ENCODE data around the gene FGGY.

FGGY gene

GRCh38 chr1:59509341-59509875, 212.5 kb downstream of the FGGY start:
- peaks cover 9 to 26% of the 10 kb centered on the region in 2 donors for H3K36me3 Mint-ChIP-seq
- no peak for ATAC-seq (replicated peaks)
- no peak for DNase-seq
- peaks cover 7 to 14% of the 10 kb centered on the region in 2 donors for H3K4me1 Mint-ChIP-seq
- no peak overlapping the region for H3K27ac Mint-ChIP-seq
- H3K4me3 Mint-ChIP-seq: no peak overlapping the region
- peaks cover 3 to 5% of the 10 kb centered on the region in 2 donors for H3K9me3 Mint-ChIP-seq
- no peaks in the 10 kb centered on the region for H3K27me3 Mint-ChIP-seq

DNA sequence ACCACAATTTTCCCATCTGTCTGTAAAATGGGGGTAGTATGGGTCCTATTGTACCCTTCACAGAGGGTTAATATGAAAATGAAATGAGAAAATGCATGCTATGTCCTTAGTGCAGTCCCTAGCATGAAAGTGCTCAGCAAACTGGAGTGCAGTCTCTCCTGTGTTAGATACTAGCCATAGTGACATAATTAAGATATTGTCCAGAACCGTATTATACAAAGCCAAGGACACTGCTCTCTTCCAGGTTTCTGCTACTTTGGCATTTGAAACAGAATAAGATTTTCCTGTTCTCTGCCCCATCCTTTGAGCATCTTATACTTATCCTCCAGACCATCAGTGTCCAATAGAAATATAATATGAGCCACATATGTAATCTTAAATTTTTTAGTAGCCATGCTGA, 213.4 kb downstream of the FGGY start:
- Mint-ChIP-seq H3K4me1 (peaks cover 7 to 14% of the 10 kb centered on the region in 2 donors), H3K9me3 (peaks cover 3 to 5% of the 10 kb centered on the region in 2 donors), H3K4me3 (no peak overlapping the region), H3K36me3 (peaks cover 16 to 34% of the 10 kb centered on the region in 2 donors), H3K27me3 (no peaks in the 10 kb centered on the region), H3K27ac (no peak overlapping the region)
- ATAC-seq (replicated peaks) (no peak), DNase-seq (no peak)

GRCh38 chr1:59511476-59512465, 214.9 kb downstream of the FGGY start:
- Mint-ChIP-seq H3K36me3 (peaks cover 11 to 32% of the 10 kb centered on the region in 2 donors), H3K9me3 (peaks cover 3 to 5% of the 10 kb centered on the region in 2 donors), H3K4me1 (peaks cover 7 to 10% of the 10 kb centered on the region in 2 donors), H3K4me3 (no peak overlapping the region), H3K27me3 (no peaks in the 10 kb centered on the region), H3K27ac (no peak overlapping the region)
- ATAC-seq (replicated peaks) (no peak), DNase-seq (no peak)

DNA sequence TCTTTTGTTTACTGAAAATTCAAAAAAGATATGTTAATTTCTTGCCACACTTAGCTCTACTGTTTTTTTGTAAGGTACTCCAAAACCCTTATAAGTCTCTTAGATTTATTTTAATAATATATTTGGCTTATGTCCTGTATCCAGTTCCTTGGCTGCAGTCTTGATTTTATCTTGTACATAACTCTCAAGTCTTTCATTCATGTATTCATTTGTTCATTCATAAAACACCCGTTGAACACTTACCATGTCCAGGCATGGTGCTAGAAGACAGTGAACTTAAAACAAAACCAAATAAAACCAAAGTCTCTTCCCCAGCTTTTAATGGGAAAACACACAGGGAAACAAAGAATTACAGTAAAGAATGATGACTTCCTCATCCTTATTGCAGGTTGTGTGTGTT, 215.8 kb downstream of the FGGY start:
- H3K27ac Mint-ChIP-seq: no peak overlapping the region
- DNase-seq: no peak
- peaks cover 14 to 34% of the 10 kb centered on the region in 2 donors for H3K36me3 Mint-ChIP-seq
- H3K27me3 Mint-ChIP-seq: no peaks in the 10 kb centered on the region
- no peak overlapping the region for H3K4me3 Mint-ChIP-seq
- peaks cover 3 to 4% of the 10 kb centered on the region in 2 donors for H3K4me1 Mint-ChIP-seq
- H3K9me3 Mint-ChIP-seq: peaks cover 3 to 4% of the 10 kb centered on the region in 2 donors
- ATAC-seq (replicated peaks): no peak

- Mint-ChIP-seq H3K36me3 (peaks cover 18 to 30% of the 10 kb centered on the region in 2 donors), H3K9me3 (no peaks in the 10 kb centered on the region), H3K4me3 (no peak overlapping the region), H3K27me3 (no peaks in the 10 kb centered on the region), H3K27ac (no peak overlapping the region), H3K4me1 (no peaks in the 10 kb centered on the region)
- DNase-seq (no peak), ATAC-seq (replicated peaks) (no peak)
Measured at GRCh38 chr1:59514061-59514909, 217.4 kb downstream of the FGGY start.

DNA sequence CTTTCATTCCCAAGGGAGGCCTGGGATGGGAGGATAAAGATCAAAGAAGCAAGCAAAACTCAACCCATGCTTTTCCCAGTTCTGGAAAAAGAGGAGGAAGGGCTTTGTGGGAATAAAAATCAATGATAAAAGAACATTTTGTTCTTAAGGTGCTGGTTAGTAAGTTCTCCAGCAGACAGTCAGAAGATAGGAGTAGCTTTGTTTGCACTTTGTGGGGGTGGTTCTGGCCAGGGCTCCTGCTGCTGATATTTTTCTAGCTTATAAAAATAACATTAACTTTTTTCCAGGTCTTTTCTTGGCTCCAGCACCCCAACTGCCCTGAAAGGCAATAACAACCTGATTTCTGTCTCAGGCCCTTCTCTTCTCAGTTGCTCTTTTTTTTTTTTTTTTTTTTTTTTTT, 220.0 kb downstream of the FGGY start:
- H3K27me3 Mint-ChIP-seq: no peaks in the 10 kb centered on the region

DNA sequence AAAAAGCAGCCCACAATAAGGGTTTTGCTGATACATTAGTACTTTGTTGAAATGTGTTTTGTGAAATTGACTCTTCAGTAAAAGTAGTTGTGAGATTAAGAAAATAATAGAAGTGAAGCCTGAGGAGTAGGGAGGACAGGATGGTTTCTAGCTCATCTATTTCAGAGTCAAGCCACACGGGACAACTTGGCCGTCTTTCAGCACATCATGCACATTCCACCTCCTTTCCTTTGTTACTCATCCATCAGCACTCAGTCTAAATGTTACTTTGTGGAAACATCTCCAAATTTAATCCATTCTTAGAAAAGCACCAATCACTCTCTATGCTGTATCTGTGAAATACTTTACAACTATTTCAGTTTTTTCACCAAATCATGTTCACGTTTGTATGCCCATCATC, 223.3 kb downstream of the FGGY start:
- Mint-ChIP-seq H3K4me1 (no peaks in the 10 kb centered on the region), H3K36me3 (peaks cover 8 to 13% of the 10 kb centered on the region in 2 donors), H3K4me3 (no peak overlapping the region), H3K27ac (no peak overlapping the region), H3K27me3 (no peaks in the 10 kb centered on the region), H3K9me3 (no peaks in the 10 kb centered on the region)
- ATAC-seq (replicated peaks): no peak
- DNase-seq: no peak

More for the DNA sequence above, 220.0 kb downstream of the FGGY start:
- no peak overlapping the region for H3K4me3 Mint-ChIP-seq
- no peak overlapping the region for H3K27ac Mint-ChIP-seq
- ATAC-seq (replicated peaks) (no peak), DNase-seq (no peak)
- peaks cover 19 to 30% of the 10 kb centered on the region in 2 donors for H3K36me3 Mint-ChIP-seq
- no peaks in the 10 kb centered on the region for H3K4me1 Mint-ChIP-seq
- H3K9me3 Mint-ChIP-seq: no peaks in the 10 kb centered on the region

DNA sequence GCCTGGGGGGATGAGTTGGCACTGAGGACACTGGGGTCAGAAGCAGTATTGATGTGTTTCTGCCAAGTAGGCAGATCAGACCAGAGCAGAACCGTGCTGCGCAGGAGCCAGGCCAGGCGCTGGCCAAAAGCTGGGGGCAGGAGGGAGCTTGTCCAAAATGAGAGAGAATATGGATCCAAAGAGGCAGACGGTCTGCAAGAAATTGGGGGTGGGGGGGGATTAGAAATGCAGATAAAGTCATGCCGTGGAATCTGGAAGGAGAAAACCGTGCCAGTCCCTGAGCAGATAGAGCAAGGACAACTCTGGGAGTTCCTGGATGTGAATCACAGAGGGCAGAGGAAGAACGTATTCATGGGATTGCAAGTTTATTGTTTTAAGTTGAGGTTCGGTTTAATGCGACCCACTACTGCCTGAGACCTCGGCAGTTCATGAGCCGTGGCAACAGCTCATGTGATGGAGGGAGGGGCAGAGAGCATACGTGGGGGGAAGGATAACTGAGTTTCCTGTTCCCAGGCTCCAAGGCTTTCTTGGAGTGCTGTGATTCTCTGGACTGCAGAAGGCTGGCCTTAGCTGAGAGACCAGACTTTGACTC, 224.0 kb downstream of the FGGY start:
- Mint-ChIP-seq H3K36me3 (peaks cover 7 to 8% of the 10 kb centered on the region in 2 donors), H3K4me1 (no peaks in the 10 kb centered on the region), H3K27ac (no peak overlapping the region), H3K27me3 (no peaks in the 10 kb centered on the region), H3K4me3 (no peak overlapping the region), H3K9me3 (no peaks in the 10 kb centered on the region)
- ATAC-seq (replicated peaks): no peak
- DNase-seq: no peak

DNA sequence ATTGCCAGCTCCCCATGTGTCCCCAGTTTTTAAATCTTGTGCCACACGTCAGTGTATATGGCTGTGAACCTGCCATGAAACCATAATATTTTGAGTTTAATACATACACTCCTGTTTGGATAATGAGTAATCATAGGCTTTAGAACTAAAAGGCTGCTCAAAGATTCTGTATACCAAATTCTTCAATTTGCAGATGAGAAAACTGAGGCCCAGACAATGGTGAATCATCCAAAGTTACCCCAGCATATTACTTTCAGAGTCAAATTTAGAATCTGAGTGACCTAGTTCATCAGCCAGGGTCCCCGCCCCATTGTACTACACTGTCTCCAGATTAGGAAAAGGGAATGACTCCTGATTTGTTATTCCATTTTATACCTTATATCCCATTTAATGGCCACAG, 224.6 kb downstream of the FGGY start:
- DNase-seq: no peak
- ATAC-seq (replicated peaks): no peak
- Mint-ChIP-seq H3K27ac (no peak overlapping the region), H3K4me3 (no peak overlapping the region), H3K9me3 (no peaks in the 10 kb centered on the region), H3K27me3 (no peaks in the 10 kb centered on the region), H3K4me1 (no peaks in the 10 kb centered on the region), H3K36me3 (peaks cover 7 to 8% of the 10 kb centered on the region in 2 donors)

GRCh38 chr1:59522925-59523505, 226.1 kb downstream of the FGGY start:
- Mint-ChIP-seq H3K4me1 (no peaks in the 10 kb centered on the region), H3K36me3 (peaks cover 3 to 5% of the 10 kb centered on the region in 2 donors), H3K27me3 (no peaks in the 10 kb centered on the region), H3K9me3 (no peaks in the 10 kb centered on the region), H3K27ac (no peak overlapping the region), H3K4me3 (no peak overlapping the region)
- ATAC-seq (replicated peaks): no peak
- DNase-seq: no peak

GRCh38 chr1:59523745-59524450, 227.0 kb downstream of the FGGY start:
- no peak overlapping the region for H3K27ac Mint-ChIP-seq
- DNase-seq: no peak
- H3K4me3 Mint-ChIP-seq: no peak overlapping the region
- no peaks in the 10 kb centered on the region for H3K27me3 Mint-ChIP-seq
- peaks cover 0 to 2% of the 10 kb centered on the region in 2 donors for H3K36me3 Mint-ChIP-seq
- no peak for ATAC-seq (replicated peaks)
- no peaks in the 10 kb centered on the region for H3K4me1 Mint-ChIP-seq
- H3K9me3 Mint-ChIP-seq: no peaks in the 10 kb centered on the region

DNA sequence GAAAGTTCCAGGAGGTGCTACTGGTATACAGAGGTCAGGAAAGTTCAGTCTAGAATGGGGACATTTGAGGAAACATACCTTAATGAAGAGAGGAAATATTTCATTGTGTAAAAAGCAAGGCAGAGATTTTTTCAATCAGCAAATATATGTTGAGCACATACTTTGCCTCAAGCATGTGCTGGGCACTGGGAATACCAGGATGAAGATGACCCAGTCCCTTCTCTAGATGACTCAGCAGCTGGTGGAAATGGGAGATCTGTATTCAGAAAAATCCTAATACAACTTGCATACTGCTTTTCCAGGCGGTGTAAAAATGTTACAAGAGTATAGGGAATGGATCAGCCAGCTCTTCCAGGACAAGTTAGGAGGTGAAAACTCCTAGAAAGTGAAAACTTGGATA, 229.3 kb downstream of the FGGY start:
- H3K4me1 Mint-ChIP-seq: no peaks in the 10 kb centered on the region
- H3K27me3 Mint-ChIP-seq: no peaks in the 10 kb centered on the region
- ATAC-seq (replicated peaks): no peak
- H3K36me3 Mint-ChIP-seq: no peaks in the 10 kb centered on the region
- H3K9me3 Mint-ChIP-seq: no peaks in the 10 kb centered on the region
- no peak overlapping the region for H3K4me3 Mint-ChIP-seq
- H3K27ac Mint-ChIP-seq: no peak overlapping the region
- no peak for DNase-seq

- ATAC-seq (replicated peaks): no peak
- H3K36me3 Mint-ChIP-seq: peaks cover 4% of the 10 kb centered on the region in 2 donors
- H3K4me3 Mint-ChIP-seq: no peak overlapping the region
- no peak overlapping the region for H3K27ac Mint-ChIP-seq
- DNase-seq: no peak
- no peaks in the 10 kb centered on the region for H3K27me3 Mint-ChIP-seq
- peaks cover 0 to 8% of the 10 kb centered on the region in 2 donors for H3K4me1 Mint-ChIP-seq
- peaks cover 0 to 2% of the 10 kb centered on the region in 2 donors for H3K9me3 Mint-ChIP-seq
Measured at GRCh38 chr1:59528471-59528870, 231.6 kb downstream of the FGGY start.

Data from stimulated activated naive B cell treated with anti-CD40 and anti-IgM and Interleukin-4, amounts not matched to agents 10 μg/mL and 1 μg/mL and 100 μg/mL, for 72 hours (primary cell).